PFSK-1 (cell line): Measurements from ENCODE around the gene TMEM243.

ENCODE experiments used
- FOXP2 ChIP-seq: optimal IDR thresholded peaks from 2 replicates; pipeline ENCODE3; 2011; ENCODE audit warnings: borderline replicate concordance, control low read depth, inconsistent platforms; ENCODE audit not compliant: insufficient read depth; ENCODE audit errors: extremely low read length, extremely low read depth
- POLR2AphosphoS5 ChIP-seq: IDR thresholded peaks from 2 replicates; pipeline ENCODE4 v1.6.1; 2012; ENCODE audit warnings: low read depth, mild to moderate bottlenecking, control low read depth, low read length, moderate library complexity
- SIN3A ChIP-seq: IDR thresholded peaks from 2 replicates; pipeline ENCODE4 v1.6.1; 2012; ENCODE audit warnings: mild to moderate bottlenecking, low read length, moderate library complexity, borderline replicate concordance; ENCODE audit not compliant: insufficient read depth
- TAF1 ChIP-seq: IDR thresholded peaks from 2 replicates; pipeline ENCODE4 v1.6.1; 2012; ENCODE audit warnings: low read length, control low read depth, borderline replicate concordance; ENCODE audit not compliant: insufficient read depth
- TF ChIP-seq, protein P1 (sequence below), 2 experiments: IDR thresholded peaks; 2 replicates each; pipeline versions ENCODE4 v1.6.1 to v1.8.0; 2011 to 2012; ENCODE audit warnings: low read depth in 2 of 2, low read length in 2 of 2, control low read depth in 1 of 2, inconsistent platforms in 1 of 2, mild to moderate bottlenecking in 1 of 2, moderate library complexity in 1 of 2; ENCODE audit not compliant: insufficient read depth in 1 of 2

The TMEM243 gene

DNA sequence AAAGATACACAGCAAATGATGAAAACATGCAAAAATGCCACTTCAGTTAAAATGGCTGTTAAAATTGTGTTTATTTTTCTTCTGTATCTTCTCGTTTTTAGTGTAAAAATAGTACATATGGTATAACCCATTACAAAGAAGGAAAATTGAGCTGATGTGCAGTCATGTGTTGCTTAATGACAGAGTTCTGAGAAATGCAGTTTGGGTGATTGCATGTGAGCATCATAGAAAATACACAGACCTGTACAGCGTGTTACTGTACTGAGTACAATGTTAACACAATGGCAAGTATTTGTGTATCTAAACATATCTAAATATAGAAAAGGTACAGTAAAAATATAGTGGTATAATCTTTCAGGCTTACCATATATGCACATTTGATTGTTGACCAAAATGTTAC lies 60.0 kb downstream of the TMEM243 start:
- no peak for TF ChIP-seq POLR2AphosphoS5
- TF ChIP-seq FOXP2 = no peak
- no peak for TF ChIP-seq TAF1

DNA sequence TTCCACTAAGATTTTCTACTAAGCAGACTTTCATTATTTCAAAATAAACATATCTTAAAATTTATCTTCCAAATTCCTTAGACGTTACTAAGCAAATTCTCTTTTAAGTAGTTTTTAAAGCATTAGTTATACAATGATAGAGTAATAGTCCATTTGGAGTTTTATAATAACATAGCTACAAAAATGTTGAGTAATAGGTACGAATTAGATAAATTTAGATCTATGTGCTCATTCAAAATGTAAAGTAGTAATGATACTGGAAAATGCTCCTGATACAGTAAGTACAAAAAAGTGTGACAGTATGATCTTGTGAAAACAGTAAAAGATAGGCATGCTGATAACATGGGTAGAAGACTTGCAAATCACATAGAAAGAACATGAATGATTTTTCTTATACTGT lies 62.8 kb downstream of the TMEM243 start:
- TF ChIP-seq POLR2AphosphoS5 (no peak), SIN3A (no peak), FOXP2 (no peak), TAF1 (no peak)

DNA sequence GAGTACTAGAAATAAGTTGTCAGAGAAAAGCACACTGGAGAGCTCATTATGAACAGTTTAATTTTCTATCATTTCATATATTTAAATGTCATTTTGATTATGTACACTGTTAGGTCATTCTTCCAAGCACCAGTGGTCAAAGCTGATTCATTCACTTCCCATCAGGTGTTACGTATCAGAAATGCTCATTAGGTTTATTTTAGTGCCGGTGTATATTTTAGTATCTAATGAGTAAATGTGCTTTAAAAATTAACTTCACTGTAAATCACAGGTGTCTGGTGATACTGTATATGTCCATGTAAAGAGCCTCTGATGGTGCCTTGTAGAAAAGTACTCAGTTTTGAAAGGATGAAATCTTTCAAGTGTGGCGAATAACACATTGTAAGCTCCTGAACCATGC lies 63.7 kb downstream of the TMEM243 start:
- no peak for TF ChIP-seq SIN3A
- TF ChIP-seq, protein P1, sequence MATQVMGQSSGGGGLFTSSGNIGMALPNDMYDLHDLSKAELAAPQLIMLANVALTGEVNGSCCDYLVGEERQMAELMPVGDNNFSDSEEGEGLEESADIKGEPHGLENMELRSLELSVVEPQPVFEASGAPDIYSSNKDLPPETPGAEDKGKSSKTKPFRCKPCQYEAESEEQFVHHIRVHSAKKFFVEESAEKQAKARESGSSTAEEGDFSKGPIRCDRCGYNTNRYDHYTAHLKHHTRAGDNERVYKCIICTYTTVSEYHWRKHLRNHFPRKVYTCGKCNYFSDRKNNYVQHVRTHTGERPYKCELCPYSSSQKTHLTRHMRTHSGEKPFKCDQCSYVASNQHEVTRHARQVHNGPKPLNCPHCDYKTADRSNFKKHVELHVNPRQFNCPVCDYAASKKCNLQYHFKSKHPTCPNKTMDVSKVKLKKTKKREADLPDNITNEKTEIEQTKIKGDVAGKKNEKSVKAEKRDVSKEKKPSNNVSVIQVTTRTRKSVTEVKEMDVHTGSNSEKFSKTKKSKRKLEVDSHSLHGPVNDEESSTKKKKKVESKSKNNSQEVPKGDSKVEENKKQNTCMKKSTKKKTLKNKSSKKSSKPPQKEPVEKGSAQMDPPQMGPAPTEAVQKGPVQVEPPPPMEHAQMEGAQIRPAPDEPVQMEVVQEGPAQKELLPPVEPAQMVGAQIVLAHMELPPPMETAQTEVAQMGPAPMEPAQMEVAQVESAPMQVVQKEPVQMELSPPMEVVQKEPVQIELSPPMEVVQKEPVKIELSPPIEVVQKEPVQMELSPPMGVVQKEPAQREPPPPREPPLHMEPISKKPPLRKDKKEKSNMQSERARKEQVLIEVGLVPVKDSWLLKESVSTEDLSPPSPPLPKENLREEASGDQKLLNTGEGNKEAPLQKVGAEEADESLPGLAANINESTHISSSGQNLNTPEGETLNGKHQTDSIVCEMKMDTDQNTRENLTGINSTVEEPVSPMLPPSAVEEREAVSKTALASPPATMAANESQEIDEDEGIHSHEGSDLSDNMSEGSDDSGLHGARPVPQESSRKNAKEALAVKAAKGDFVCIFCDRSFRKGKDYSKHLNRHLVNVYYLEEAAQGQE (IDR thresholded peaks at IDR 0.05; ENCODE audit: insufficient read depth in 1 of 2, low read depth in 2 of 2, low read length in 2 of 2) = no peak
- no peak for TF ChIP-seq TAF1
- TF ChIP-seq POLR2AphosphoS5 = no peak
- TF ChIP-seq FOXP2 = no peak

DNA sequence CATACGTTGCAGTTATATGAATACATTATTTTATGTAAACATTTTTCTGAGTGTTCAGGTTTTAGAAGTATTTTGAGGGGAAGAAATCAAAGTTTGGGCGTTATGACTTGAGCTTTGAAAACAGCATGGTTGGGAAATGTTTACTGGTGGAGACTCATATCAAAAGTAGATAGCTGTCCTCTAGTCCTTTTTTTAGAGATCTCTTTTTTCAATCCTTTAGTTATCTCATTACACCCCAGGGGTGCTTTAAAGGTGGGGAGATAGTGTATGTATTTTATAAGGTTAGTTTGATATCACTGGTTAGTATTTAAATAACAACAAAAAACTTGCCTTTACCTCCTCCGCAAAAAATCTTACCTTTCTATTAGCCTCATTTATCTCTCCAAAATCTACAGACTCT lies 65.0 kb downstream of the TMEM243 start:
- TF ChIP-seq, protein P1 (IDR thresholded peaks at IDR 0.05; ENCODE audit: insufficient read depth in 1 of 2, low read depth in 2 of 2, low read length in 2 of 2) = no peak
- no peak for TF ChIP-seq POLR2AphosphoS5
- TF ChIP-seq SIN3A = no peak
- no peak for TF ChIP-seq FOXP2
- no peak for TF ChIP-seq TAF1

DNA sequence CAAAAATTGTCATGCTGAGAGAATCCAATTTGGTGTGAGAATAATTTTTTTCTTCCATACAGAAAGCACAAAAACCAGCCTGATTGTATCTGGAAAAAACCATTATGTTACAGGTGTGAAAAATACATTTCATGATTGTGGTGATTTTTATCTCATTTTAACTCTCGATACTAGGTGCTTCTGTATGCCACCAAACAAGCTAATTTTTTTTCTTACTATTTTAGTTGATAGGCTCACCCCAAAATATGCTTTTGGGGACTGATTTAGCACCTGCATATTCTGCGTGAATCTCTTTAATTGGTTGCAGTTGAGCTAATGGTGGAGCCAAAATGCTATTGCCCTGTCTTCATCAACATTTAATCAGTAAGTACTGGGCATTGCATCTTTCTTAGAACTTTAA lies 65.4 kb downstream of the TMEM243 start:
- no peak for TF ChIP-seq SIN3A
- TF ChIP-seq TAF1 = no peak
- TF ChIP-seq POLR2AphosphoS5 = no peak
- TF ChIP-seq, protein P1 (IDR thresholded peaks at IDR 0.05; ENCODE audit: insufficient read depth in 1 of 2, low read depth in 2 of 2, low read length in 2 of 2) = no peak
- TF ChIP-seq FOXP2 = no peak

DNA sequence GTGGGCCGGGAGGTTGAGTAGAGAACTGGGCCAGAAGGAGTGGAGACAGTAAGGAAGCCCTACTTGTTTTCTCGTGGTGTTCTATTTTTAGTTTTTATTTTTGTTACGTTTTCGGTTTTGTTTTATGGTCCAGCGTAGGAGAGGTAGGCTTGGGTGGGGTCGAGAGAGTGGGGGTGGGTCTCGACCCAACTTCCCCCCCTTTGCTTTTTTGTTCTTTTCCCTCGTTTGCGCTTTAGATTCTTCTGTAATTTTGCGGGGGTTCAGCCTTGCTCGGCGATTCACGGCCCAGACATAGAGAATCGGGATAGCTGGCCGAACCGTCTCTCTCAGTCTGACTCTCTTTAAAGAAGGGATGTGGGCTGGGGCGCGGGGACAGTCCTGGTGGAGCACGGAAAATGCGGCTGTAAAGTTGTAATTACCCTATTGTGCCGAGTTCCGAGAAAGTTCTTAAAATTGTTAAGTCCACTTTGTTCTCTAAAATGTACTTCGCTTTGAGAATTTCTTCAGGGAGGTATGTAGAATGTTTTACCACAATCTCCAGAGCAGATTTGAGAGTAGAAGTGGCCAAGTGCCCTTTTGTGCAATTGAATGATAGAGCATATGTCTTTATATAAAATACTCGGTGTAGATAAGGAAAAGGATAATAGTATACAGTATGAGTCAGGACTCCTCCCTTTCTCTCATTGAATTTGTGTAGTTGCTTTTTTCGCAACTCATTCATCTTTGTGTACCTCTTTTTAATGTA lies 66.5 kb downstream of the TMEM243 start:
- no peak; the same call in 1 of the 2 replicates for TF ChIP-seq SIN3A
- no peak for TF ChIP-seq TAF1
- TF ChIP-seq, protein P1 (IDR thresholded peaks at IDR 0.05; ENCODE audit: insufficient read depth in 1 of 2, low read depth in 2 of 2, low read length in 2 of 2) = no peak
- no peak for TF ChIP-seq POLR2AphosphoS5
- no peak for TF ChIP-seq FOXP2
